Body of pancreas (tissue), 4 donors: Measurements from ENCODE around the gene RTP2. TPM values are rescaled to one million over a fixed set of nuclear protein-coding genes. Genes with fewer than 3 reads are reported as not detected.

Experiments used
- ATAC-seq: fragments of 150-250 bp; one replicate; pipeline ENCODE4 v1.9.1; 2016
- DNase-seq, 4 donors: peaks; one replicate each; pipeline ENCODE4 v3.0.0-alpha.2; 2019
- H3K27ac ChIP-seq, 4 donors: fragments of 200-600 bp; sonication (generic); 1 replicate in 3 of 4; 2 replicates in 1 of 4; pipeline versions ENCODE4 v1.5.1 to v1.6.1; 2016 to 2019; ENCODE audit warnings: mild to moderate bottlenecking in 1 of 4, mixed read lengths in 1 of 4, moderate library complexity in 1 of 4
- H3K27me3 ChIP-seq, 2 donors: fragments of 200-600 bp; sonication (generic); one replicate each; pipeline ENCODE4 v1.6.0; 2016; ENCODE audit warnings: mild to moderate bottlenecking in 1 of 2
- H3K36me3 ChIP-seq, 2 donors: fragments of 200-600 bp; sonication (generic); replicated peaks in 1 of 2; 2 replicates each; pipeline ENCODE4 v1.5.1; 2016; ENCODE audit warnings: low read depth in 2 of 2; ENCODE audit not compliant: insufficient read depth in 1 of 2
- H3K4me1 ChIP-seq: fragments of 200-600 bp; sonication (generic); one replicate; pipeline ENCODE4 v1.6.0; 2016
- H3K4me3 ChIP-seq, 2 donors: fragments of 200-600 bp; sonication (generic); 1 replicate in 1 of 2; 2 replicates in 1 of 2; pipeline ENCODE4 v1.5.1; 2016 to 2019
- H3K9me3 ChIP-seq, 3 donors: fragments of 200-600 bp; sonication (generic); 1 replicate in 2 of 3; 2 replicates in 1 of 3; pipeline ENCODE4 v1.5.1; 2016
- CTCF ChIP-seq, 7 experiments: fragments of 450-650 bp in 4 of 7; fragments of 200-600 bp in 3 of 7; sonication (generic) in 3 of 7; IDR thresholded peaks; one replicate each; pipeline ENCODE4 v1.5.1; 2016 to 2019; ENCODE audit warnings: antibody characterized with exemption in 7 of 7
- POLR2A ChIP-seq, 3 donors: fragments of 450-650 bp; IDR thresholded peaks; one replicate each; pipeline ENCODE4 v1.6.1; 2016; ENCODE audit warnings: antibody characterized with exemption in 3 of 3, mild to moderate bottlenecking in 2 of 3
- WGBS, 2 donors: methylation state at CpG; one replicate each; pipeline ENCODE4 v1.1.5; 2017; 5-methylcytosine and 5-hydroxymethylcytosine counted together
- intact Hi-C: fragments of 100-400 bp; cut with DNase I; formaldehyde crosslinking; loops from one replicate; pipeline ENCODE4 v1.15.1; 2023
- total RNA-seq, 2 donors: library from RNA; depleted of rRNA; stranded (reverse); fragments of >200 nt; gene quantifications; one replicate each; pipeline ENCODE4 v1.1.0, GENCODE V29; 2016

Gene RTP2
- total RNA-seq, 2 donors from 2014 or later, result not detected

- no peaks in the 10 kb centered on the region for H3K4me1 ChIP-seq
- H3K36me3 ChIP-seq, result no peaks in the 10 kb centered on the region
- ATAC-seq (no peak), DNase-seq (no peak)
- no peaks in the 10 kb centered on the region for H3K9me3 ChIP-seq
- no peaks in the 10 kb centered on the region for H3K27me3 ChIP-seq
- no peak overlapping the region for H3K27ac ChIP-seq
- TF ChIP-seq CTCF (IDR thresholded peaks at IDR 0.05) (no peak), POLR2A (IDR thresholded peaks at IDR 0.05) (no peak)
- intact Hi-C loops, result no loop called here
- WGBS, 2 donors, result 64 to 82% methylated on average over 3 of the region's 3 CpGs
- H3K4me3 ChIP-seq, result no peak overlapping the region
Measured at GRCh38 chr3:187694801-187695200, 7.6 kb downstream of the RTP2 start.

- no peak overlapping the region for H3K4me3 ChIP-seq
- no peaks in the 10 kb centered on the region for H3K4me1 ChIP-seq
- H3K27me3 ChIP-seq, result no peaks in the 10 kb centered on the region
- TF ChIP-seq CTCF (IDR thresholded peaks at IDR 0.05) (no peak), POLR2A (IDR thresholded peaks at IDR 0.05) (no peak)
- no peak overlapping the region for H3K27ac ChIP-seq
- H3K9me3 ChIP-seq, result no peaks in the 10 kb centered on the region
- intact Hi-C loops, result no loop called here
- no peaks in the 10 kb centered on the region for H3K36me3 ChIP-seq
- DNase-seq (no peak), ATAC-seq (no peak)
- 82 to 100% methylated on average over 1 of the region's 1 CpG for WGBS, 2 donors
Measured at GRCh38 chr3:187693431-187693830, 8.9 kb downstream of the RTP2 start.

- Histone ChIP-seq H3K9me3 (no peaks in the 10 kb centered on the region), H3K27ac (no peak overlapping the region), H3K36me3 (no peaks in the 10 kb centered on the region), H3K27me3 (no peaks in the 10 kb centered on the region), H3K4me1 (no peaks in the 10 kb centered on the region), H3K4me3 (no peak overlapping the region)
- intact Hi-C loops, result no loop called here
- WGBS, 2 donors, result 53 to 65% methylated on average over 4 of the region's 4 CpGs
- TF ChIP-seq POLR2A (IDR thresholded peaks at IDR 0.05) (no peak), CTCF (IDR thresholded peaks at IDR 0.05) (no peak)
- ATAC-seq (no peak), DNase-seq (no peak)
Measured at GRCh38 chr3:187689984-187690383, 12.4 kb downstream of the RTP2 start.

DNA sequence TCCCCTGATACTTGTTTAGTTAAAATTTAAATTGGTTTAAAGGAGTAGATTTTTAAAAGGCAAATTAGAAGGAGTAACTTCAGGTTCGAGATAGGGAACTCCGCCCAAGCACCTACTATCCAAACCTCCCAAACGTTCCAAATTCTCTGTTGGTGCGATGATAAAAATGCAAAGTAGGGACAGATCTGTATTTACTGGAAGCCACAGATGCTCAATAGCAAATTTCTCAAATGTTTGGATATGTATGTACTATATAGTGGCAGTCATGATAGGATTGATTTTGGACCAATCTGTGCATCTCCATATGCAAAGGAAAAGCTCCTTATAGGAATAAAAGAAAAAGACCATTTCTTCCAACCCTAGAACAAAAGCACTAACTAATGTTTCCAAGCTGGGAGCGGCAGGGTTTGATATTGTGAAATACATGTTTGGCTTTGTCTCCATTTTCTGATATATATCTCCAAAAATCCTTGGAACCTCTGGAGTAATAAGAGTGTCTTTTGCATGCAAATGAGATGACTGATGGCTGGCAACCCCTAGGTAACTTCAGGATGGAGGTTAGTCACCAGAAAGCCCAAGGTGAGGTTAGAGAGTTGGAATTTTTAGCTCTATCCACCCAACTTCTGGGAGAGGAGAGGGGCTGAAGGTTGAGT, 15.6 kb downstream of the RTP2 start:
- Histone ChIP-seq H3K4me3 (no peak overlapping the region), H3K27me3 (no peaks in the 10 kb centered on the region), H3K4me1 (no peaks in the 10 kb centered on the region), H3K9me3 (no peaks in the 10 kb centered on the region), H3K36me3 (no peaks in the 10 kb centered on the region), H3K27ac (no peak overlapping the region)
- DNase-seq, result no peak
- TF ChIP-seq CTCF (IDR thresholded peaks at IDR 0.05) (no peak), POLR2A (IDR thresholded peaks at IDR 0.05) (no peak)
- intact Hi-C loops, result no loop called here
- WGBS, 2 donors, result 73 to 91% methylated on average over 5 of the region's 5 CpGs
- no peak for ATAC-seq

DNA sequence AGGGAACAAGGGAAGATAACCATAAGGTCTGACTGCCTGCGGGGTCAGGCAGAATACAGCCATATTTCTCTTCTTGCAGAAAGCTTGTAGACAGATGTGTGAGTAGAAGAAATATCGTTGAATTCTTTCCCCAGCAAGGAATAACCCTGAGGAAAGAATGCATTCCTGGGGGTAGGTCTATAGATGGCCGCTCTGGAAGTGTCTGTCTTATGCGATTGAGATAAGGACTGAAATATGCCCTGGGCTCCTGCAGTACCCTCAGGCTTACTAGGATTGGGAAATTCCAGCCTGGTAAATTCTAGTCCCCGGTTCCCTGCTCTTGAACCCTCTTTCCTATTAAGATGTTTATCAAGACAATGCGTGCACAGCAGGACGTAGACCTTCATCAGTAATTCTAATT, 16.4 kb downstream of the RTP2 start:
- intact Hi-C loops, result no loop called here
- no peaks in the 10 kb centered on the region for H3K9me3 ChIP-seq
- no peaks in the 10 kb centered on the region for H3K27me3 ChIP-seq
- no peaks in the 10 kb centered on the region for H3K36me3 ChIP-seq
- no peaks in the 10 kb centered on the region for H3K4me1 ChIP-seq
- no peak for TF ChIP-seq CTCF (IDR thresholded peaks at IDR 0.05)
- no peak for TF ChIP-seq POLR2A (IDR thresholded peaks at IDR 0.05)
- 82 to 85% methylated on average over 7 of the region's 7 CpGs for WGBS, 2 donors
- H3K4me3 ChIP-seq, result no peak overlapping the region
- DNase-seq, result no peak
- no peak overlapping the region for H3K27ac ChIP-seq
- no peak for ATAC-seq
